ENCODE results near the gene NMU. TPM values are rescaled to one million over a fixed set of nuclear protein-coding genes. Genes with fewer than 3 reads are reported as not detected.

Gene NMU
- total and polyA plus RNA-seq, 2 of the 4 experiments (the other 2 are of a cell fraction): not detected

- no peak overlapping the region for H4K5ac ChIP-seq (ENCODE audit: low read depth, low read length)
- H2AK9ac ChIP-seq (replicated peaks; ENCODE audit: low read depth, low read length, poor library complexity): no peak overlapping the region
- H3K4me2 ChIP-seq (ENCODE audit: low read depth, low read length): no peak overlapping the region
- H4K20me1 ChIP-seq (ENCODE audit: insufficient read depth, low read length): no peaks in the 10 kb centered on the region
- in situ Hi-C loops (cut with MboI; ENCODE audit: low sequenced_read_pairs): no loop called here
- no peak overlapping the region for H3K4me3 ChIP-seq (ENCODE audit: insufficient read depth, low read depth, low read length)
- H3K27ac ChIP-seq (ENCODE audit: insufficient read depth, low read length): no peak overlapping the region
- no peak overlapping the region for H3K14ac ChIP-seq (replicated peaks; ENCODE audit: low read depth, low read length)
- no peak overlapping the region for H3K23ac ChIP-seq (ENCODE audit: low read depth, low read length)
- no peak overlapping the region for H2BK5ac ChIP-seq (ENCODE audit: low read depth, low read length, poor library complexity, severe bottlenecking)
- no peak overlapping the region for H2AFZ ChIP-seq (replicated peaks; ENCODE audit: low read length, poor library complexity)
- DNase-seq: no peak
- no peak overlapping the region for H3K9ac ChIP-seq (ENCODE audit: low read depth, low read length)
- no peak overlapping the region for H2AK5ac ChIP-seq (ENCODE audit: low read depth, low read length)
- H4K91ac ChIP-seq (ENCODE audit: insufficient read depth, low read depth, low read length): no peak overlapping the region
- no CpG with 5 or more reads among the region's 1 CpG for WGBS, 2 experiments (ENCODE audit: extremely low coverage in 2 of 2, insufficient read length in 1 of 2)
- no peak overlapping the region for H2BK120ac ChIP-seq (ENCODE audit: low read depth, low read length)
- no peaks in the 10 kb centered on the region for H3K4me1 ChIP-seq (ENCODE audit: control insufficient read depth, insufficient read depth, low read length)
- no peak overlapping the region for H2BK15ac ChIP-seq (ENCODE audit: low read depth, low read length)
- no peaks in the 10 kb centered on the region for H3K9me1 ChIP-seq (ENCODE audit: insufficient read depth, low read length)
- dilution Hi-C loops (cut with HindIII; ENCODE audit: low sequenced_read_pairs, unreplicated experiment): no loop called here
- BruUV-seq (replicated peaks): no TSS peak
- no peak overlapping the region for H3K18ac ChIP-seq (ENCODE audit: low read depth, low read length)
- no peaks in the 10 kb centered on the region; the same call in 1 of the 2 replicates for H3K27me3 ChIP-seq (ENCODE audit: control insufficient read depth, insufficient read depth, low read length)
- TF ChIP-seq NFE2L2 (IDR thresholded peaks at IDR 0.05; ENCODE audit: low read depth, low read length) (no peak), USF2 (IDR thresholded peaks at IDR 0.05; ENCODE audit: low read depth, low read length) (no peak), FOS (IDR thresholded peaks at IDR 0.05; ENCODE audit: low read depth, low read length) (no peak), MAFK (IDR thresholded peaks at IDR 0.05; ENCODE audit: low read depth, low read length) (no peak), BHLHE40 (IDR thresholded peaks at IDR 0.05; ENCODE audit: low read depth, low read length) (no peak)
- H3K79me1 ChIP-seq (ENCODE audit: low read depth in 1 of 2, low read length in 2 of 2): no peaks in the 10 kb centered on the region
- no peaks in the 10 kb centered on the region for H3K36me3 ChIP-seq (ENCODE audit: control insufficient read depth, insufficient read depth, low read length)
- H2BK20ac ChIP-seq (ENCODE audit: low read depth, low read length): no peak overlapping the region
- CTCF ChIA-PET: interaction anchor here (0.6 kb wide), 1 partner anchor 588 kb away, joined by 3 read pairs; no protein-coding TSS in a partner anchor
- intact Hi-C loops (cut with micrococcal nuclease): no loop called here
- POLR2A ChIA-PET (ENCODE audit: unreplicated experiment): no interaction called here
- ATAC-seq (ENCODE audit: low read depth): no peak
- no peak overlapping the region for H3K4ac ChIP-seq (ENCODE audit: low read depth, low read length)
- no peak overlapping the region for H3K56ac ChIP-seq (ENCODE audit: extremely low read depth, insufficient read depth, low read length)
- no peak overlapping the region for H4K8ac ChIP-seq (ENCODE audit: low read depth in 2 of 2, low read length in 2 of 2)
- no peaks in the 10 kb centered on the region for H3K9me3 ChIP-seq (ENCODE audit: control insufficient read depth, insufficient read depth, low read length)
These were observed 27.5 kb downstream of the NMU start for GRCh38 chr4:55608591-55608990.
